ENCODE data around the gene IGFL1.
A peak's percentile ranks its signal among the peaks of the same experiment; 100 is the strongest.
"Not testable (repeated sequence)": the region's sequence is repeated elsewhere in the genome, so short reads cannot be mapped to it uniquely, and the experiment has no call there.

IGFL1 gene

GRCh38 chr19:46221981-46222610 lies 7.4 kb upstream of the IGFL1 start:
- no peak for DNase-seq (ENCODE audit: low read depth in 2 of 3, low spot score in 1 of 3)

- DNase-seq (ENCODE audit: low read depth in 2 of 3, low spot score in 1 of 3): not testable (repeated sequence)
Measured at GRCh38 chr19:46223787-46224186, 5.8 kb upstream of the IGFL1 start.

- no peak for DNase-seq (ENCODE audit: low read depth in 2 of 3, low spot score in 1 of 3)
Measured at GRCh38 chr19:46224773-46225172, 4.8 kb upstream of the IGFL1 start.

- DNase-seq (ENCODE audit: low read depth in 2 of 3, low spot score in 1 of 3): no peak
Measured at GRCh38 chr19:46225558-46226004, 4.0 kb upstream of the IGFL1 start.

GRCh38 chr19:46226438-46226973 lies 3.0 kb upstream of the IGFL1 start:
- DNase-seq (ENCODE audit: low read depth in 2 of 3, low spot score in 1 of 3): no peak

GRCh38 chr19:46232029-46232428 lies 2.5 kb downstream of the IGFL1 start:
- DNase-seq (ENCODE audit: low read depth in 2 of 3, low spot score in 1 of 3): no peak

- no peak for DNase-seq (ENCODE audit: low read depth in 2 of 3, low spot score in 1 of 3)
Measured at GRCh38 chr19:46232468-46232867, 2.9 kb downstream of the IGFL1 start.

- DNase-seq (ENCODE audit: low read depth in 2 of 3, low spot score in 1 of 3): no peak
Measured at GRCh38 chr19:46232938-46233621, 3.5 kb downstream of the IGFL1 start.

GRCh38 chr19:46233871-46234270 lies 4.3 kb downstream of the IGFL1 start:
- DNase-seq (ENCODE audit: low read depth in 2 of 3, low spot score in 1 of 3): not testable (repeated sequence)

- DNase-seq (ENCODE audit: low read depth in 2 of 3, low spot score in 1 of 3): not testable (repeated sequence)
Measured at GRCh38 chr19:46238141-46238540, 8.6 kb downstream of the IGFL1 start.

GRCh38 chr19:46239193-46240024 lies 9.9 kb downstream of the IGFL1 start:
- DNase-seq (ENCODE audit: low read depth in 2 of 3, low spot score in 1 of 3): no peak

GRCh38 chr19:46240693-46241092 lies 11.2 kb downstream of the IGFL1 start:
- DNase-seq (ENCODE audit: low read depth in 2 of 3, low spot score in 1 of 3): no peak

- DNase-seq (ENCODE audit: low read depth in 2 of 3, low spot score in 1 of 3): no peak
Measured at GRCh38 chr19:46241626-46242025, 12.1 kb downstream of the IGFL1 start.

GRCh38 chr19:46243081-46243654 lies 13.6 kb downstream of the IGFL1 start:
- not testable (repeated sequence) for DNase-seq (ENCODE audit: low read depth in 2 of 3, low spot score in 1 of 3)

GRCh38 chr19:46250076-46250735 lies 20.7 kb downstream of the IGFL1 start:
- no peak for DNase-seq (ENCODE audit: low read depth in 2 of 3, low spot score in 1 of 3)

- no peak for DNase-seq (ENCODE audit: low read depth in 2 of 3, low spot score in 1 of 3)
Measured at GRCh38 chr19:46251416-46251815, 21.9 kb downstream of the IGFL1 start.

- DNase-seq (ENCODE audit: low read depth in 2 of 3, low spot score in 1 of 3): no peak
Measured at GRCh38 chr19:46254776-46255175, 25.2 kb downstream of the IGFL1 start.

GRCh38 chr19:46256855-46257254 lies 27.3 kb downstream of the IGFL1 start:
- no peak for DNase-seq (ENCODE audit: low read depth in 2 of 3, low spot score in 1 of 3)

GRCh38 chr19:46261501-46261900 lies 32.0 kb downstream of the IGFL1 start:
- DNase-seq (ENCODE audit: low read depth in 2 of 3, low spot score in 1 of 3): not testable (repeated sequence)

GRCh38 chr19:46262684-46263296 lies 33.2 kb downstream of the IGFL1 start:
- peak; percentile 47 to 61 (median 56) for DNase-seq (ENCODE audit: low read depth in 2 of 3, low spot score in 1 of 3)
